GM21825 (cell line): ENCODE measurements around the gene POU3F1.

ENCODE experiments used
- ATAC-seq: cut with Tn5 transposase; IDR thresholded peaks from one replicate; pipeline ENCODE4 v1.9.1; 2021; ENCODE audit warnings: mild to moderate bottlenecking, moderate library complexity; ENCODE audit not compliant: unreplicated experiment

POU3F1 gene

GRCh38 chr1:38006008-38006828 lies 40.4 kb downstream of the POU3F1 start:
- ATAC-seq = no peak

DNA sequence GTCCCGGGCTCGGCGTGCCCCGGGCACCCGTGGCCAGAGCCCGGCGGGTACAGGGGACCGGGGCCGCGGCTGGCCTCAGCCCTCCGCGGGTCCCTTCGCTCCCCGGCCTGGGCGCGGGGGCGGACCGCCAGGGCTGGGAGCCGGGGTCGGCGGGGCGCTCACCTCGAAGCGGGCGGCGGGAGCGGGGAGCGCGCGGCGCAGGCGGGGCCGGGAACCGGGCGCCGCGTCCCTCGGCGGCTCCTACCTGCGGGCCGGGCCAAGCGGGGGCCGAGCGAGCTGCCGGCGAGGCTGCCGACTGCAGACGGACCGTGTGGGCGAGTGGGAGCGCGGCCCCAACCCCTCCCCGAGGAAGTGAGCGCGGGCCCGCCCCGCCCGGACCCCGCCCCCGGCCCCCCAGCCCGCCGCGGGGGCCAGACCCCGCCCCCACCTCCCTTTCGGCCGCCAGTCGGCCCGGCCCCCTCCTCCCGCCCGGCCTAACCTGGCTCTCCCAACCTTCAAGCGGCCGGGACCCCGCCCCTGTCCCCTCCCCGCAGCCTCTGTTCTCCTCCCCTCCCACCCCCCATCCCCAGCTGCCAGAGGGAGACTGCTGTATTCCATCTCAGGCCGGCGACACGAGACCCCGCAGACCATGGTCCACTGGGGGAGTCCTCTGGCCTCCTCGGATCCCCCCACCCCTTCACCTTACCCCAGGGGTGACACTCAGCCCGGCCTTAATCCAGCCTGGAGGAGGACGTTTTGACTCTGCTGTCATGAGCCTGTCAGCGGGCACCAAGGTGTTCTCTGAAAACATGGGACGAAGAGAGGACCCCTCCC lies 41.2 kb downstream of the POU3F1 start, which contains the start of gene FHL3:
Gene FHL3 (minus strand): TSS at position 320 of the 813 bp plus-strand sequence. CDS start 6,102 bp downstream, outside the sequence.
- no peak for ATAC-seq

- ATAC-seq = no peak
These were observed 42.1 kb downstream of the POU3F1 start for GRCh38 chr1:38004284-38005108.

DNA sequence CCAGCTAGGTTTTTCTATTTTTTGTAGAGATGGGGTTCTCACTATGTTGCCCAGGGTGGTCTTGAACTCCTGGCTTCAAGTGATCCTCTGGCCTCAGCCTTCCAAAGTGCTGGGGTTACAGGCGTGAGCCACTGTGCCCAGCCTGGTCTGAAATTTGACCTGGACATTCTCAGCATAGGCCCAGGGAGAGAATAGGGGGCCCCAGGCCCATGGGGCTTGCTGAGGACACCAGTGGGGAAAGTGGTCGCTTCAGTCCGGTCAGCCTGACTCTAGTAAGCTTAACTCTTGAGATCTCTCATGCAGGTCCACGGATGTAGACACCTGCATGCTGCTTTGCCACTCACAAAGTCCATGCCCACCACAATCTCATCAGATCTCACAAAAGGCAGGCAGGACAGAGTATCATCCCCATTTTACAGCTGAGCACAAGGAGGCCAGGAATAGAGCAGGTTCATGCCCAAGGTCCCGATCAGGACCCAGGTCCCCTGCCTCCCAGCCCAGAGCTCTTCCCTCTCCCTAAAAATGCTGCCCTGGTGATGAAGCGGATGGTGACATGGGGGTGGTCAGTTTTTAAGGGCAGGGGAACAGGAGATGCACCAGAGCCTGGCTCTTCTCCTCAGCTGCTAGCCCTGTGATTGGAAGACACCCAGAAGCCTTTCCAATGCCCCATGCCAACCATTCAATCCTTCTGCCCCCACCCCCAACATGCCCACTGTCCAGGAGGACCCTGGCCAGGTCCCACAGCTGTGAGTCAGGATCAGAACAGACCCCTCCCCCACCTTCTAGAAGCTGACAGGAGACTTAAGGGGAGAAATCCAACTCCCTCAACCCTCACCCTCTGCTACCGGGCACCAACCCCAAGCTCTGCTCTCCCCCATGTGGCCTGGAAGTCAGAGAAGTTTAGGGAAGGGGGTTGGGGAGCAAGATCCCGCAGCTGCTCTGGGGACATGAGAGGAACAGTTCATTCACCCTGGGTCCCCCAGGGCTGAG lies 43.0 kb downstream of the POU3F1 start:
- ATAC-seq = no peak

GRCh38 chr1:38000529-38001455 lies 45.8 kb downstream of the POU3F1 start:
- no peak for ATAC-seq

GRCh38 chr1:38000233-38000528 lies 46.4 kb downstream of the POU3F1 start:
- ATAC-seq = no peak

- no peak for ATAC-seq
These were observed 47.0 kb downstream of the POU3F1 start for GRCh38 chr1:37999430-38000232.

GRCh38 chr1:37998913-37999429 lies 47.6 kb downstream of the POU3F1 start:
- ATAC-seq = no peak

GRCh38 chr1:37998089-37998808 lies 48.3 kb downstream of the POU3F1 start:
- no peak for ATAC-seq

- ATAC-seq = no peak
These were observed 49.1 kb downstream of the POU3F1 start for GRCh38 chr1:37997256-37998088.

- no peak for ATAC-seq
These were observed 50.7 kb downstream of the POU3F1 start for GRCh38 chr1:37995751-37996345.

- ATAC-seq = no peak
These were observed 51.6 kb downstream of the POU3F1 start for GRCh38 chr1:37994886-37995566.
